Brain microvascular endothelial cell (primary cell): ENCODE results near the gene PRRC2C.

Experiments used
- DNase-seq: peaks from one replicate; pipeline ENCODE4 v3.0.0-alpha.2; 2020
- H3K27ac ChIP-seq: fragments of 250-450 bp; sonication (Bioruptor Pico); 2 replicates; pipeline ENCODE4 v1.5.1; 2020; ENCODE audit warnings: mild to moderate bottlenecking, moderate library complexity
- H3K27me3 ChIP-seq: fragments of 250-450 bp; sonication (Bioruptor Pico); replicated peaks from 2 replicates; pipeline ENCODE4 v1.5.1; 2020; ENCODE audit warnings: mild to moderate bottlenecking
- H3K36me3 ChIP-seq: fragments of 250-450 bp; sonication (Bioruptor Pico); replicated peaks from 2 replicates; pipeline ENCODE4 v1.5.1; 2020; ENCODE audit warnings: mild to moderate bottlenecking
- H3K4me3 ChIP-seq: 2 replicates; pipeline ENCODE4 v1.5.1; 2011; ENCODE audit warnings: low read depth, mild to moderate bottlenecking, control low read depth, low read length, moderate library complexity
- CTCF ChIP-seq: IDR thresholded peaks from 2 replicates; pipeline ENCODE4 v1.5.1; 2011; ENCODE audit warnings: low read depth, mild to moderate bottlenecking, moderate library complexity, low read length, control low read depth, inconsistent platforms; ENCODE audit errors: missing control alignments
- in situ Hi-C: cut with HindIII; loops from 2 replicates; pipeline ENCODE4 v1.10.0; 2017; ENCODE audit warnings: low sequenced_read_pairs, low pct_ligation_motif_present

The PRRC2C gene

GRCh38 chr1:171487038-171487437 is 1.7 kb downstream of the PRRC2C start:
- Histone ChIP-seq H3K36me3 (peaks cover 2% of the 10 kb centered on the region), H3K27ac (no peak overlapping the region), H3K4me3 (peak overlapping the region; percentile 99), H3K27me3 (no peaks in the 10 kb centered on the region)
- in situ Hi-C loops, result no loop called here
- no peak for TF ChIP-seq CTCF
- DNase-seq, result no peak

DNA sequence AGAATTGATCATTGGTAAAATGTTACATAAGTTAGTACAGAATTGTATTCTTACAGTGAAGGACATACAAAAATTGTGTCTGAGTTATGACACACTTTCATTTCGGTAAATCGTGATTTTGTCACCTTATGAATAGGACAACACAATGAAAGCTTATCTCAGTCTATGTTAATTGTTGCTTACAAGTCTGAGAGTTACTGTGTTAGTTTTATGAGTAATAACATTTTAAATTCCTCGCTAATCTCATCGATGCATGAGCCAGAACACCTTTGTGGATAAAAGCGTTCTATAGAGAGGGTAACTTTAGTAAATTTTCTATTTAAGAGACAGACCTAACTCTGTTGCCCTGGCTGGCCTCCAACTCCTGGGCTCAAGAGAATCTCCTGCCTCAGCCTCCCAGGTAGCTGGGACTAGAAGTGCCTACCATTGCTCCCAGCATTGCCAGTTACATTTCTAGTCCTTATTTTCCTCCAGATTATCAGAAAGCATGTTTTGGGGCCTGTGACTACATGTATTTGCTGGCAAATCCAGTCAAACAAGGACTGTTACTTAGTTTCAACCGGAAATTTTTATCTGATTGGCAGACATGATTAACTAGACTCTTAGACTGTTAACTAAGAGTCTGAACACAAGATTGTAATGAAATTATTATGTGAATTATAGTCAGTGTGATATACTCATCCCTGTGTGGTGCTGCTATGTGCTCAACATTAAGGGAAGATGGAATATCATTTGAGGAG is 3.0 kb downstream of the PRRC2C start:
- no peak for DNase-seq
- Histone ChIP-seq H3K27ac (no peak overlapping the region), H3K4me3 (no peak overlapping the region), H3K36me3 (peaks cover 2% of the 10 kb centered on the region), H3K27me3 (no peaks in the 10 kb centered on the region)
- in situ Hi-C loops, result no loop called here
- TF ChIP-seq CTCF, result no peak

DNA sequence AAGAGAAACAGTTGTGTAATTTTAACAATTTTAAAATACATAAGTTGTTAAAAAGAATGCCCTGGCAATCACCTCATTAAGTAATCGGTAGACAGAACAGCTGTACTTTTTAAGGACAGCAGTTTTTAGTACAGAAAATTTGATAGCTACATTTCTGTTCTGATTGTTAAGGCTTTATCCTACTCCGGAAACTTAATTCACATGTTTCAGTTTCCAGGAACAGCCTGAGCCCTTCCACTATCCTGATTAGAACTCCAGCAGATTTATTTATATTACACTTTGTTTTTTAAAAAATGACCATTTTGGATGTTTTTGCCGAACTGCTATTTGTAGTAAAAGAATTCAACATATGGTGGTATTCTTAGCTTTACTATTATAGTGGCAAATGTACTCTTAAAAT is 8.7 kb downstream of the PRRC2C start:
- Histone ChIP-seq H3K36me3 (peaks cover 2% of the 10 kb centered on the region), H3K4me3 (no peak overlapping the region), H3K27ac (no peak overlapping the region), H3K27me3 (no peaks in the 10 kb centered on the region)
- TF ChIP-seq CTCF, result no peak
- in situ Hi-C loops, result no loop called here
- DNase-seq, result no peak

GRCh38 chr1:171495444-171495843 is 10.1 kb downstream of the PRRC2C start:
- H3K27ac ChIP-seq, result no peak overlapping the region
- DNase-seq, result no peak
- no peak overlapping the region for H3K4me3 ChIP-seq
- peaks cover 2% of the 10 kb centered on the region for H3K36me3 ChIP-seq
- H3K27me3 ChIP-seq, result no peaks in the 10 kb centered on the region
- in situ Hi-C loops, result no loop called here
- TF ChIP-seq CTCF, result no peak

DNA sequence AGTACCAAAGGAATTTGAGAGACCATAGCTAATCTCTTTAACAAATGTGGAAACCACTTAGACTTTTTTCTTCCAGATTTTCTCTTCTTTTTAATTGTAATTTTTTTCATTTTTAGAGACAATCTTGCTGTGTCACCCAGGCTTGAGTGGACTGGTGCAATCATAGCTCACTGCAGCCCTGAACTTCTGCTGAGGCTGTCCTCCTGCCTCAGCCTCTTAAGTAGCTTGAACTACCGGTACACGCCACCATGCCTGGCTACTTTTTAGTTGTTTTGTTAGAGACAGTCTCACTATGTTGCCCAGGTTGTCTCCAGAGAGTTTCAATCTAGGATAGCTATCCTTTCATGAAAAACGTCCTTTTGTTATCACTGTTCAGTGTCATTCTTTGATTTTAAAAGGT is 15.0 kb downstream of the PRRC2C start:
- no peaks in the 10 kb centered on the region for H3K27me3 ChIP-seq
- no peak overlapping the region for H3K4me3 ChIP-seq
- peaks cover 2% of the 10 kb centered on the region for H3K36me3 ChIP-seq
- in situ Hi-C loops, result no loop called here
- TF ChIP-seq CTCF, result no peak
- no peak for DNase-seq
- no peak overlapping the region for H3K27ac ChIP-seq

DNA sequence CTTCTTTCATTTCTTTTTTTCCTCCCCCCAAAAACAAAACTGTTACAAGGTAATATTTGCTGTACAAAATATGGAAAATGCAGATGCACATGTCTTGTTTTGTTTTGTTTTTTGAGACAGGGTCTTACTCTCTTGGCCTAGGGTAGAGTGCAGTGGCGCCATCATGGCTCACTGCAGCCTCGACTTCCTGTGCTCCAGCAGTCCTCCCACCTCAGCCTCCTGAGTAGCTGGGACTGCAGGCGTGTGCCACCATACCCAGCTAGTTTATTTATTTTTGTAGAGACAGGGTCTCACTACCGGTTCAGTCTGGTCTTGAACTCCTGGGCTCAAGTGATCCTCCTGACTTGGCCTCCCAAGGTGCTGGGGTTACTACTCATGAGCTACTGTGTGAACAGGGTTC is 15.5 kb downstream of the PRRC2C start:
- peaks cover 2% of the 10 kb centered on the region for H3K36me3 ChIP-seq
- H3K27me3 ChIP-seq, result no peaks in the 10 kb centered on the region
- DNase-seq, result no peak
- H3K27ac ChIP-seq, result no peak overlapping the region
- in situ Hi-C loops, result no loop called here
- no peak for TF ChIP-seq CTCF
- H3K4me3 ChIP-seq, result no peak overlapping the region
